Activated CD4-positive, alpha-beta memory T cell treated with anti-CD3 and anti-CD28 coated beads, Interleukin-2, amount 10 ng/mL, durations not matched to agents 7 days and 5 days (primary cell): ENCODE data around the gene GIPC2. TPM values are rescaled to one million over a fixed set of nuclear protein-coding genes. Genes with fewer than 3 reads are reported as not detected.
"Not testable (repeated sequence)": the region's sequence is repeated elsewhere in the genome, so short reads cannot be mapped to it uniquely, and the experiment has no call there.

Experiments used
- CTCF ChIA-PET: fragments of 350-600 bp; sonication (Branson Sonifier 250); formaldehyde crosslinking; loops from one replicate; lab custom pipeline; 2021; ENCODE audit warnings: antibody characterized with exemption, inconsistent platforms; lab: Charles Lee
- POLR2A ChIA-PET: fragments of 350-600 bp; sonication (Branson Sonifier 250); formaldehyde crosslinking; loops from one replicate; lab custom pipeline; 2021; ENCODE audit warnings: antibody characterized with exemption; lab: Charles Lee
- DNase-seq: peaks from one replicate; pipeline ENCODE4 v3.0.0-alpha.2; 2020
- H3K27ac Mint-ChIP-seq: one replicate; pipeline ENCODE4 v1.8.0; 2021; ENCODE audit warnings: mild to moderate bottlenecking, mixed read lengths
- H3K27me3 Mint-ChIP-seq: one replicate; pipeline ENCODE4 v1.8.0; 2021; ENCODE audit warnings: mixed read lengths
- H3K36me3 Mint-ChIP-seq: one replicate; pipeline ENCODE4 v1.8.0; 2021; ENCODE audit warnings: low read depth, mixed read lengths
- H3K4me1 Mint-ChIP-seq: one replicate; pipeline ENCODE4 v1.8.0; 2021; ENCODE audit warnings: mixed read lengths
- H3K4me3 Mint-ChIP-seq: one replicate; pipeline ENCODE4 v1.8.0; 2021; ENCODE audit warnings: mild to moderate bottlenecking, mixed read lengths
- H3K9me3 Mint-ChIP-seq: one replicate; pipeline ENCODE4 v1.8.0; 2021; ENCODE audit warnings: mixed read lengths
- total RNA-seq, 2 experiments: library from RNA; stranded (reverse); gene quantifications; one replicate each; pipeline ENCODE4 v1.2.3, GENCODE V29; 2021

Gene GIPC2
- total RNA-seq, 2 experiments from 2014 or later, result 0.10 to 0.15 TPM

GRCh38 chr1:78114034-78114956, 68.5 kb downstream of the GIPC2 start:
- ChIA-PET CTCF (interaction anchor here (0.6 to 2.5 kb wide), 26 partner anchors 9 to 503 kb away, joined by 3 to 14 read pairs (median 4); partner anchors contain the start of genes DNAJB4 and FUBP1), POLR2A (interaction anchor here (0.7 to 3.2 kb wide), 3 partner anchors 110 to 140 kb away, joined by 3 to 21 read pairs (median 4); partner anchors contain the start of gene DNAJB4)
- no peaks in the 10 kb centered on the region for H3K27me3 Mint-ChIP-seq
- H3K9me3 Mint-ChIP-seq, result no peaks in the 10 kb centered on the region
- H3K4me1 Mint-ChIP-seq, result peaks cover 6% of the 10 kb centered on the region
- no peak overlapping the region for H3K27ac Mint-ChIP-seq
- no peaks in the 10 kb centered on the region for H3K36me3 Mint-ChIP-seq
- no peak overlapping the region for H3K4me3 Mint-ChIP-seq
- DNase-seq, result peak; percentile 63

- POLR2A ChIA-PET, H3K9me3 Mint-ChIP-seq, H3K4me1 Mint-ChIP-seq, H3K36me3 Mint-ChIP-seq, H3K4me3 Mint-ChIP-seq, H3K27ac Mint-ChIP-seq, DNase-seq, CTCF ChIA-PET, H3K27me3 Mint-ChIP-seq: not testable (repeated sequence)
Observed at GRCh38 chr1:78120485-78120884, 74.7 kb downstream of the GIPC2 start.

- no peaks in the 10 kb centered on the region for H3K36me3 Mint-ChIP-seq
- no peak overlapping the region for H3K27ac Mint-ChIP-seq
- POLR2A ChIA-PET, result no interaction called here
- no peaks in the 10 kb centered on the region for H3K9me3 Mint-ChIP-seq
- DNase-seq, result no peak
- CTCF ChIA-PET, result no interaction called here
- no peaks in the 10 kb centered on the region for H3K4me1 Mint-ChIP-seq
- H3K4me3 Mint-ChIP-seq, result no peak overlapping the region
- no peaks in the 10 kb centered on the region for H3K27me3 Mint-ChIP-seq
Observed at GRCh38 chr1:78121710-78122109, 75.9 kb downstream of the GIPC2 start.

- Mint-ChIP-seq H3K4me3 (no peak overlapping the region), H3K9me3 (no peaks in the 10 kb centered on the region), H3K4me1 (no peaks in the 10 kb centered on the region), H3K27me3 (no peaks in the 10 kb centered on the region), H3K27ac (no peak overlapping the region), H3K36me3 (no peaks in the 10 kb centered on the region)
- no peak for DNase-seq
- POLR2A ChIA-PET, result no interaction called here
- CTCF ChIA-PET, result interaction anchor here (1.2 kb wide), 1 partner anchor 8 kb away, joined by 4 read pairs; no protein-coding TSS in a partner anchor
Observed at GRCh38 chr1:78122389-78122788, 76.6 kb downstream of the GIPC2 start.

- ChIA-PET CTCF (no interaction called here), POLR2A (no interaction called here)
- Mint-ChIP-seq H3K4me3 (no peak overlapping the region), H3K4me1 (no peaks in the 10 kb centered on the region), H3K27ac (no peak overlapping the region), H3K27me3 (no peaks in the 10 kb centered on the region), H3K9me3 (no peaks in the 10 kb centered on the region), H3K36me3 (no peaks in the 10 kb centered on the region)
- no peak for DNase-seq
Observed at GRCh38 chr1:78126506-78126905, 80.7 kb downstream of the GIPC2 start.

GRCh38 chr1:78132174-78132947, 86.6 kb downstream of the GIPC2 start:
- ChIA-PET CTCF (interaction anchor here (0.5 to 3.6 kb wide), 8 partner anchors 8 to 545 kb away, joined by 3 to 38 read pairs (median 4); no protein-coding TSS in a partner anchor), POLR2A (interaction anchor here (1.5 to 1.6 kb wide), 2 partner anchors 8 to 128 kb away, joined by 3 to 5 read pairs; partner anchors contain the start of gene DNAJB4)
- H3K36me3 Mint-ChIP-seq, result no peaks in the 10 kb centered on the region
- no peaks in the 10 kb centered on the region for H3K27me3 Mint-ChIP-seq
- H3K4me3 Mint-ChIP-seq, result no peak overlapping the region
- DNase-seq, result no peak
- no peaks in the 10 kb centered on the region for H3K9me3 Mint-ChIP-seq
- no peak overlapping the region for H3K27ac Mint-ChIP-seq
- H3K4me1 Mint-ChIP-seq, result no peaks in the 10 kb centered on the region

GRCh38 chr1:78132948-78133322, 87.2 kb downstream of the GIPC2 start:
- Mint-ChIP-seq H3K4me3 (no peak overlapping the region), H3K27ac (no peak overlapping the region), H3K4me1 (no peaks in the 10 kb centered on the region), H3K9me3 (no peaks in the 10 kb centered on the region), H3K27me3 (no peaks in the 10 kb centered on the region), H3K36me3 (no peaks in the 10 kb centered on the region)
- ChIA-PET POLR2A (interaction anchor here (1.5 kb wide), 1 partner anchor 8 kb away, joined by 3 read pairs; no protein-coding TSS in a partner anchor), CTCF (interaction anchor here (3.6 kb wide), 1 partner anchor 11 kb away, joined by 38 read pairs; no protein-coding TSS in a partner anchor)
- DNase-seq, result no peak

GRCh38 chr1:78136680-78137079, 90.9 kb downstream of the GIPC2 start:
- Mint-ChIP-seq H3K27ac (no peak overlapping the region), H3K4me1 (peaks cover 3% of the 10 kb centered on the region), H3K9me3 (no peaks in the 10 kb centered on the region), H3K36me3 (no peaks in the 10 kb centered on the region), H3K4me3 (no peak overlapping the region), H3K27me3 (no peaks in the 10 kb centered on the region)
- ChIA-PET POLR2A (no interaction called here), CTCF (no interaction called here)
- no peak for DNase-seq

- Mint-ChIP-seq H3K4me1 (peaks cover 19% of the 10 kb centered on the region), H3K36me3 (no peaks in the 10 kb centered on the region), H3K4me3 (no peak overlapping the region), H3K9me3 (no peaks in the 10 kb centered on the region), H3K27me3 (peaks cover 3% of the 10 kb centered on the region), H3K27ac (no peak overlapping the region)
- ChIA-PET CTCF (interaction anchor here (5.1 kb wide), 1 partner anchor 11 kb away, joined by 38 read pairs; no protein-coding TSS in a partner anchor), POLR2A (no interaction called here)
- no peak for DNase-seq
Observed at GRCh38 chr1:78141531-78142231, 95.9 kb downstream of the GIPC2 start.

GRCh38 chr1:78142736-78143135, 97.0 kb downstream of the GIPC2 start:
- Mint-ChIP-seq H3K36me3 (no peaks in the 10 kb centered on the region), H3K27ac (peak overlapping the region; percentile 58), H3K9me3 (no peaks in the 10 kb centered on the region), H3K4me3 (peak overlapping the region; percentile 71), H3K27me3 (peaks cover 4% of the 10 kb centered on the region), H3K4me1 (peaks cover 19% of the 10 kb centered on the region)
- CTCF ChIA-PET, result interaction anchor here (0.8 to 5.1 kb wide), 2 partner anchors 12 to 533 kb away, joined by 4 to 38 read pairs; no protein-coding TSS in a partner anchor
- POLR2A ChIA-PET, result interaction anchor here (1.1 to 1.5 kb wide), 2 partner anchors 138 to 477 kb away, joined by 3 to 5 read pairs; partner anchors contain the start of genes DNAJB4 and IFI44L
- DNase-seq, result no peak

GRCh38 chr1:78143152-78143551, 97.4 kb downstream of the GIPC2 start:
- DNase-seq, result peak; percentile 18

GRCh38 chr1:78143673-78144072, 97.9 kb downstream of the GIPC2 start:
- H3K36me3 Mint-ChIP-seq, result no peaks in the 10 kb centered on the region
- H3K4me3 Mint-ChIP-seq, result peak overlapping the region; percentile 71
- ChIA-PET CTCF (interaction anchor here (0.9 to 5.1 kb wide), 2 partner anchors 13 to 464 kb away, joined by 3 to 38 read pairs; no protein-coding TSS in a partner anchor), POLR2A (interaction anchor here (1.1 to 1.5 kb wide), 2 partner anchors 139 to 476 kb away, joined by 3 to 5 read pairs; partner anchors contain the start of genes DNAJB4 and IFI44L)
- peaks cover 19% of the 10 kb centered on the region for H3K4me1 Mint-ChIP-seq
- no peak overlapping the region for H3K27ac Mint-ChIP-seq
- H3K27me3 Mint-ChIP-seq, result peaks cover 13% of the 10 kb centered on the region
- no peaks in the 10 kb centered on the region for H3K9me3 Mint-ChIP-seq
- DNase-seq, result no peak

More at GRCh38 chr1:78143152-78143551, 97.4 kb downstream of the GIPC2 start:
- Mint-ChIP-seq H3K4me1 (peaks cover 19% of the 10 kb centered on the region), H3K27me3 (peaks cover 9% of the 10 kb centered on the region), H3K4me3 (peak overlapping the region; percentile 71), H3K9me3 (no peaks in the 10 kb centered on the region), H3K27ac (peak overlapping the region; percentile 58), H3K36me3 (no peaks in the 10 kb centered on the region)
- ChIA-PET POLR2A (interaction anchor here (1.1 to 1.5 kb wide), 2 partner anchors 139 to 477 kb away, joined by 3 to 5 read pairs; partner anchors contain the start of genes DNAJB4 and IFI44L), CTCF (interaction anchor here (0.8 to 5.1 kb wide), 2 partner anchors 12 to 533 kb away, joined by 4 to 38 read pairs; no protein-coding TSS in a partner anchor)
